Adrenal gland (tissue), 5 donors: ENCODE data around the gene COCH.

Experiments used
- POLR2A ChIP-seq, 2 donors: fragments of 450-650 bp; IDR thresholded peaks; one replicate each; pipeline ENCODE4 v1.6.1; 2017; ENCODE audit warnings: antibody characterized with exemption in 2 of 2, mild to moderate bottlenecking in 2 of 2, moderate library complexity in 1 of 2
- TF ChIP-seq, protein P1 (sequence below), 6 experiments: fragments of 450-650 bp in 4 of 6; fragments of 200-600 bp in 2 of 6; sonication (generic) in 1 of 6; IDR thresholded peaks; 1 replicate in 5 of 6; 2 replicates in 1 of 6; pipeline versions ENCODE4 v1.5.1 to v1.8.0; 2016 to 2021; ENCODE audit warnings: antibody characterized with exemption in 6 of 6, mild to moderate bottlenecking in 2 of 6, moderate library complexity in 1 of 6
- donor health status: DM: no; HTN: no; CAD: no.

DNA sequence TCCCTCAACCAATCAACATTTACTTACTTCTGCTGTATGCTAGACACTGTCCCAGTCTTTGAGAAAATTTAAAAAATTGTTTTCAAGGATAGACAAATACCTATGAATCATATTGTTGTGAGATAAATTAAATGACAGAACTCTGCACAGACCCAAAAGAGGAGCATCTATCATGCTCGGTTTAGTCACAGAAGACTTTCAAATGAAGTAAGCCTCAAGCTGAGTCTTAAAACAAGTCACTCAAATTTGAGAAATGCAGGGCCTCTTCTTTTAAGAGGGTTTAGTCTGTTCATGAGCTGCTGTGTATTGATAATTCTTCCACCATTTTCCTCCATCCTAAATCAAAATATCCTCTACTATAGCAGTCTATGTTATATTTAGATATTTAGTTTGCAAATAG, 24.4 kb upstream of the COCH start:
- TF ChIP-seq, protein P1, sequence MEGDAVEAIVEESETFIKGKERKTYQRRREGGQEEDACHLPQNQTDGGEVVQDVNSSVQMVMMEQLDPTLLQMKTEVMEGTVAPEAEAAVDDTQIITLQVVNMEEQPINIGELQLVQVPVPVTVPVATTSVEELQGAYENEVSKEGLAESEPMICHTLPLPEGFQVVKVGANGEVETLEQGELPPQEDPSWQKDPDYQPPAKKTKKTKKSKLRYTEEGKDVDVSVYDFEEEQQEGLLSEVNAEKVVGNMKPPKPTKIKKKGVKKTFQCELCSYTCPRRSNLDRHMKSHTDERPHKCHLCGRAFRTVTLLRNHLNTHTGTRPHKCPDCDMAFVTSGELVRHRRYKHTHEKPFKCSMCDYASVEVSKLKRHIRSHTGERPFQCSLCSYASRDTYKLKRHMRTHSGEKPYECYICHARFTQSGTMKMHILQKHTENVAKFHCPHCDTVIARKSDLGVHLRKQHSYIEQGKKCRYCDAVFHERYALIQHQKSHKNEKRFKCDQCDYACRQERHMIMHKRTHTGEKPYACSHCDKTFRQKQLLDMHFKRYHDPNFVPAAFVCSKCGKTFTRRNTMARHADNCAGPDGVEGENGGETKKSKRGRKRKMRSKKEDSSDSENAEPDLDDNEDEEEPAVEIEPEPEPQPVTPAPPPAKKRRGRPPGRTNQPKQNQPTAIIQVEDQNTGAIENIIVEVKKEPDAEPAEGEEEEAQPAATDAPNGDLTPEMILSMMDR (IDR thresholded peaks at IDR 0.05), result no peak
- no peak for TF ChIP-seq POLR2A (IDR thresholded peaks at IDR 0.05)
